Activated CD4-positive, alpha-beta T cell treated with anti-CD3 and anti-CD28 coated beads for 4 hours (primary cell): ENCODE results near the gene TRIM28.

ENCODE experiments used
- DNase-seq, 2 donors: peaks; one replicate each; pipeline ENCODE4 v3.0.0-alpha.2; 2020

Gene TRIM28

DNA sequence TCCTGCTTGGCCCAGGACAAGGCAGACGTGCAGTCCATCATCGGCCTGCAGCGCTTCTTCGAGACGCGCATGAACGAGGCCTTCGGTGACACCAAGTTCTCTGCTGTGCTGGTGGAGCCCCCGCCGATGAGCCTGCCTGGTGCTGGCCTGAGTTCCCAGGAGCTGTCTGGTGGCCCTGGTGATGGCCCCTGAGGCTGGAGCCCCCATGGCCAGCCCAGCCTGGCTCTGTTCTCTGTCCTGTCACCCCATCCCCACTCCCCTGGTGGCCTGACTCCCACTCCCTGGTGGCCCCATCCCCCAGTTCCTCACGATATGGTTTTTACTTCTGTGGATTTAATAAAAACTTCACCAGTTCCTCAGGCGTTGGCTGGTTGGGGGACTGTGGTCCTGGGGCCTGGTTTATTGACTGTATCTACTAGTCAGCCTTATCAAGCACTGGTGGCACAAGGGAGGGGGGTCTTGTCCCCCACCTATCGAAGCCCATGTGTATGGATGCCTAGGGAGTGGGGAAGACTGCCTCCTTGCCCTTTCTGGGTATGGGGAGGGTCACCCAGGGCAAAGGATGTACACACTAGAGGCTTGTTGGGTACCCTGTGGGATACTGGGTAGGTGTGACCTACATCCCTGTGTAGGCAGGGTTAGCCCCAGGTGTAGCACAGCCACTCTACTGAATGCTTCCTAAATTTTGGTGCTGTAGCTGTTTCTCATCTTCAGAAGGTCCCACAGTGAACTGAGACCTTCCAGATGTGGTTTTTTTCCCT lies 6.7 kb downstream of the TRIM28 start:
- no peak for DNase-seq

DNA sequence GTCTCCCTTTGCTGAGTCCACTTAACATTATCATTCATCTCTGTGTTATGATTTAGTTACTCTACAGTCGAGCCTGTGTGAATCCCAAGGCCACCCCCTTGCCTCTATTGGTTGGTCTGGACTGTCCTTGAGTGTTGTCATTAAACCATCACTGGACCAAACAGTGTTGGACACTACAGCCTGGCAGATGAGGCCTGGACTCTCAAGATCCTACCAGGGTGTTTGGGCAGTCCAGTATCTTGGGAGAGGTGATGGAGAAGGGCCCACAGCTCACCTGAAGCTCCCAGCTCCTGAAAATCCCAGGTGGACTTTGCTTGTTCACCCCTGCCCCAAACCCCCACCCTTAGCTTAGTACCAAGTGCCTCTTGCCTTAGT lies 7.2 kb downstream of the TRIM28 start:
- DNase-seq: no peak

DNA sequence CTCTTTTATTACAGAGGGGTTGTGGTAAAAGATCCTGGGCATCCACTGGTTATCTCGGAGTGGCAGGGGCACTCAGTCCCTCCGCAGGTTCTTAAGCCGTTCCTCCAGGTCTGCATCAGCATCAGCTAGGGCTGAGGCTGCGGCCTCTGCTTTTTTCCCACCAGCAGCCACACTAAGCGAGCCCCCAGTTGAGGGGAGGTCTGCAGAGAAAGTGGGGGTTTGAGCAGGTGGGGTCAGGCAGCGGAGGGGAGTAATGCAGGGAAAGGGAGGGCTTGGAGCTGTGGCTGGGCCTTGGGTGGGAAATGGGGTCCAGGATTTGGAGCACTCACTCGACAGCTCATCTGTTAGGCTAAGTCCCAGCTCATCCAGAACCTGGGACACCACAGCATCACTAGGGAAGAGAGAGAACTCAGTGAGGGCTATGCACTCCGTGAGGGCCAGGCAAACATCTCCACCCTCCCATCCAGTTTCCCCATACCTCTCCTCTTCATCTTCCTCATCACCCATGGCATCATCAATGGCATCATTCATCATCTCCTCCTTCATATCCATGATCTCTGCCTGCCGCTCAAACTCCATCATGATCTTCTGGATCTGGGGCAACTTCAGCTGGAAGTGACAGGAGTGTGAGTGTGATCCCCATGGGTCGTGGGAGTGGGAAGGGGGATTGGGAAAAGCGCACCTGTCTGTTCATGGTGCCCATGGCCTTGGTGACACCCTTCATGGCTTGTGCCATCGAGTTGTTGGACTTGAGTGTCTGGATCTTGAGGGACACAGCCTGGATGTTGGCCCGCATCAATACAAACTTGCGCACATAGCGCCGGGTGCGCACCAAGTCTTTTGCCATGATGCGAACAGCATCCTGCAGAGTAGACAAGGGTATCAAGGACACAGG lies 8.0 kb downstream of the TRIM28 start:
- DNase-seq: no peak

DNA sequence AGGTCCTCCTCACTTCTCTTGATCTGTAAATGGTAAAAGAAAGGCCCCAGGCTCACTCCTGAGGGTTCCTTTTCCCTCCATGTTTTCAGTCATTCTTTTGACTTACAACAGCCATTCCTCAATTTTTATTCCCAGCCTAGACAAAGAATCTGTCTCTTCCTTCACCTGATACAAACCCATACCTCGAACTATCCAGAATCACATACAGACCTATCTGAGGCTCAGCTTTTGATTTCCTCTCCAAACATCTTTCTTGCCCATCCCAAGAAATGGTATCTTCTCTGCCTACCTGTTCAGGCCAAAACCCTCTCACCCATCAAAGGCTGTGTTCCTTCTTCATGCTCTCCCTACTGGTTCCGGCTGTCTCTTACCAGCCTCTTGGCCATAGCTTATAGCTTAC lies 8.8 kb downstream of the TRIM28 start:
- DNase-seq: no peak

DNA sequence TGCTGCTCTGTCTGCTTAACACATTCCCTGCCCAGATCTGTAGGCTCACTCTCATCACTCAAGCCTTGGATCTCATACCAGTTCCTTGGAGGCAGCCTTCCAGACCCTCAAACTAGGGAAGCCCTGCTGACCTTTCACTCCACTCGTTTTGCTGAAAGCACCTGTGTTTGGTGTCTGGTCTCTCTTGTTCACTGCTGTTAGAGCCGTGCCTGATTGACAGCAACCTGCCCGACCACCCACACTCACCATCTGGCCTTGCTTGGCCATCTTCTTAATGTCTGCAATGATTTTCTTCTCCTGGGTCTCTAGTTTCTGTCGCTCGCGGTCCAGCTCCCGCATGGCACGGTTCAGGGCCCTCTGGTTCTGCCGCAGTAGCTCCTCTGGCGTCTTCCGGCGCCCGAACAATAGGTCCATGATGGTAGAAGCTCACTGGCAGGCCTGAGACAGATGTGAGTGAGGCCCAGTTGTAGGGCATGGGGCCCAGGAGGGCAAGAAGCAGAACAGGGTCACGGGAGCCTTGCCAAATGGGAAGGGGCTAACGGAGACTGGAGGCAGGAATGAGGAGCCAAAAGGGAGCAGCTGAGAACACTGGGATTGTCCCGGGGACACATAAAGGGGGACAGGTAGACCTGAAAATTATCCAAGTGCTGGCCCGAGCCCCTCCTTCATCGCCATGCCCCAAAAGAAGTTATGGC lies 10.1 kb downstream of the TRIM28 start:
- DNase-seq: no peak

DNA sequence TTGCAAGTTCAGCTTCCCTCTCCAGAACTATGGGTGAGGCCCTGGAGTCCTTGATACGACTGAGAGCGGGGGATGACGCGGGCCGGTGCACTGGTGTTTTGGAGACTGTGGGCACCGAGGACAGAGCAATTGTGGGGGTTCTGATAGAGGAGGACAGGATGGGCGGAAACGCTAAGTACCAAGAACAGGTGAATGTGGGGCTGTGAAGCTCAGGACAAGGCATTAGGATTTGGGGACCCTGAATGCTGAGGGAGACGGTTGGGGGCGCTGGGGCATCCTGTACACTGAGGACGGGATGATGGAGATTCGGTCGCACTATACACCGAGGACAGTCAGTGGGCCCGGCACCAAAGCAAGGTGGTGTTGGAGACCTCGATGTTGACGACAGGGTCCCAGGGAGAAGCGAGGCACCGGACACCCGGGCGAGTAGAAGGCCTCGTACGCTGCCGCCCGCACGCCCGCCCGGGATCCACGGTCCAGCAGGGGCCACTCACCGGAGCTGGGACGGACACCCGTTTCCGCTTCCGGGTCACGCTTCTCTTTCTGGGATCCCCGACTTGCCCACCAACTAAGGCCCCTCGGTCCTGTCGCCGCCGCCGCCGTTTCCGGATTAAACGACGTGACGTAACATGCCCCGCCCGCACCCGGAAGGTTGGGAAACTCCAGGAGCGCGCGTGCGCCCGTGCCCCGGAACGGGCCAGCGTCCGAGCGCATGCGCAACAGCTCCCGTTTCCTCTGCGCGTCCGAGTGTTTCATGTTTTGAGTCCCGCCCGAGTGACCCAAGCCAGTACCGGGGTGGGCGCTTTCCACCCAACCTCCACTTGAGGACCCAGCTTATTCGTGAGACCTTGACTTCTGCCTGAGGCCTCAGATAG lies 10.9 kb downstream of the TRIM28 start, which contains the start of gene CHMP2A:
CHMP2A (minus strand) TSS at position 612 of the 875 bp plus-strand sequence. CDS start 893 bp downstream, outside the sequence.
- peak; percentile 97 to 98 for DNase-seq

DNA sequence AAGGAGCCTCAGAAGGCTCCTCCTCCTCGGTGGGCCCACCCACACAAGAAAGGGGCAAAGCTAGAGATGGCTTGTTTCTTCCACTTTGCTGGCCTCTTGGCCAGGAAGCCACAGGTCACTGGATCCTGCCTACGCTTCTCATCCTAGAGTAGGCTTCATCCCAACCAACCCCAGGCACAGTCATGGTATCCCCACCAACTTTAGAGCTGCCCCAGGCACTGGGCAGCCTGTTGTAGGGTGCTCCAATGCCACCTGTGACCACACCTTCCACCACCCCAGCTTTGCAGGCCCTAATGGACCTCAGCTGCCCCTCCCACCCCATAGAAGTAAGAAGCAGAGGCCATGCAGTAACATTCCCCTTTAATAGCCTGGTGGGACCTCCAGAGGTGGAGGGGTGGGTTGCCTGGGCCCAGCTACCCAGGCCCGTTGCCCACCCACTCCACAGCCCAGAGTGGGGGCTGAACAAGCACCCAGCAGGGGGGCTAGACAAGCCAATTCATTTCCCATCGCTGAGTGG lies 11.6 kb downstream of the TRIM28 start:
- no peak for DNase-seq

DNA sequence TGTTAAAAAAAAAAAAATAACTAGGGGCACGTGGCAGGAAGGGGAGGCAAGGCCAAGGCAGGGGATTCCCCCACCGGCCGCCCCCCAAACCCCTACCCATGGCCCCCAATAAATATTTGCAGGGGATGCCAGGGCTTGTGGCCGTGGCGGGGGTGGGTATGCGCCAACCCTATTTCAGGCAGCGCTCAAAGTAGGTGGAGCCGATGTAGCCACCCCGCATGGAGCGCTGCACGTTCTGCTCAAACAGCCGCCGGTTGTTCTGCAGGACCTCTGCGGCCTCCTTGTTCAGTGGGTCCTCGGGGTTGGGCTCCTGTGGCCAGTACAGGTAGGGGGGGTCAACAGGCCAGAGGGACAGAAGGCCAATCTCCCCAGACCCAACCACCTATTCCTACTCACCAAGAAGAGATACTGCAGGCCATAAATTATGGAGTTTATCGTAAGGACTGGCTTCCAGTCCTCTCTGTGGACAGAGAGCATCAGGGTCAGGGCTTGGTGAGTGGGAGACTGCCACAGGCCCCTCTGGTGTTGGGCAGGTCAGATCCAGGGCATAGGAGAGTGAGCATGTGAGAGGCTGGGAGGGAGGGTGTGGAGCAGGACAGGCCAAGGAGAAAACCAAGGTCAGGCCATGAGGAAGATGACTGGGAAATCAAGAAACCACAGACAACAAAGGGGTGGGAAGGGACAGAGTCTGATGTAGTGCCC lies 12.2 kb downstream of the TRIM28 start:
- DNase-seq: no peak

DNA sequence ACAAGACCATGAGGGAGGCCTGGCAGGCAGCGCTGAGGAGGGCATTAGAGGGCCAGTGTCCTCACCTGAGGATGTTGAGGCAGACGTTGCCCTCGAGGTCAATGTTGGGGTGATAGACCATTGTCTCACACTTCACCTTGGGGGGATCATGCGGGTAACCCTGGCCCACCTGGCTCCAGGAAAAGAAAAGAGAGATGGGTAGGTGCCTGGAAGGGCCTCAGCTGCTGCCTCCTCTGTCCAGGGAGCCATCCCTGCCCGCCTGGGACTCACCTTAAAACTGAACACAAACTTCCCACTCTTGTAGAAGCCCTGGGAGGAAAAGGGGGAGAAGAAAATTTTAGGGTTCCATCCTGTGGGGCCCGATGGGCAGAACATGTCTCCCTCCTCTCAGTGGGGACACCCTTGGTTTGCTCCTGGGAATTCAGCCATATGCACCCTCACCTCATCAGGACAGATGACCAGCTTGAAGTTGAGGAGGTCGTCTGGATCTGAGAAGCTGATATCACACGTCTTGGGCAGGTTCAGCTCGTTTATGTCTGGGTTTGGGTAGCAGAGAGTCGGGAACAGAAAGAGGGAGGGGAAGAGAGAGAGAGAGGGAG lies 12.9 kb downstream of the TRIM28 start:
- DNase-seq: no peak

DNA sequence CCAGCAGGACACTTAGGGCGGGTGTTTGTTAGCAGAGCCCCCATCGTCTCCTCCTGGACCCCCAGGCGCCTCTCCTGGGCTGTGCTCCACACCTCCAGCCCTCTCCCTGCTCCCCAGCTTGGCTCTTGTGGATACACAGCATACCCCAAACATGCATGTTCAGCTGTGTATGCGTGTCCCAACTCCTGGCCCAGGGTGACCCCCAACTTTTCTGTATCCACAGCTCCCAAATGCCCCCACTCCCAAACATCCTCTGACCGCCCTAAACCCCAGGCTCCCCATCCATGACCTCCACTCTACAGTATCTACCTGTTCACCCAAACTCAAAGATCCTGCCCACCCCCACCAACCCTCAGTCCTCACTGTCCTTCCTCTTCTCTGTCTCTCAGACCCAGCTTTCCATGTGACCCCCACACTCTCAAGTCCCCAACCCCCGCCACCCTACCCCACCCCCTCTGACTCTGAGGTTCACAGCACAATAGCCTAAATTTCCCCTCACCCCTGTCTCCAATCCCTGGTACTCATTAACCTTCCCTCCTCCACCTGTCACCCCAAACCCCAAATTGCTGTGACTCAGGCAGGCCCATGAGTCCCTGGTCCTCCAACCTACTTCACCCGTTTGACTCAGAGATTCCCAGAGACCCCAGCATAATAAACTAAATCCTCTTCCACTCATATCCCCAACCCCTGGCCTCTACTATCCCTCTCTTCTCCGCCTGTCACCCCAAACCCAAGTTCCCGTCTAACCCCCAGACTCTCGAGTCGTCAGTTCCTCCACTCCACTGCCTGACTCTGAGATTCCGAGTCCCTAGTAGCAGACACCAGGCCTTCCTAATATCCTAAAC lies 13.6 kb downstream of the TRIM28 start:
- no peak for DNase-seq

DNA sequence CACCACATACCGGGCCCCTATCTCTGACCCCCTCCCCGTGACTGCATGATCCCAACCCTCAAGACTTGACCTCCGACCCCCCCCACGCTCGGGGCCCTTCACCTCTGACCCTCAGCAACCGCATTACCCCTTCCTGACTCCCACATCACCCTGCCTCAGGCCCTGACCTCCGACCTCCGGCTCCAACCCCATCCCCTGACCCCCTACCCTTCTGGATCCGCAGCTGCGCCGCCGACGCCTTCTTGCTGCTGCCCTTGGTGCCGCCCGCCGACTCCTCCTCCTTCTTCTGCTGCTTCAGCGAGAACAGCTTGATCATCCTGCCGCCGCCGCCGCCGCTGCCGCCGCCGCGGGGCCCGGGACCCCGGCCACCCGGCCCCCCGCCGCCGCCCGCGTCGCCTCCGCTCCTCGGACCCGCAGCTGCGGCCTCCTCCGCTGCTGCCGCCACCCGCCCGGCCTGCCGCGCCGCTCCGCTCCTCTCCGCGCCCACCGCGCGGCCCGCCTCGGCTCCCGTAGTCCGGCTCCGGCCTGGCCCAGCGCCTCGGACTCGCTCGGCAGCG lies 14.3 kb downstream of the TRIM28 start, which contains the start of gene UBE2M:
UBE2M (minus strand) TSS at position 546 of the 557 bp plus-strand sequence; CDS start at position 316, 230 bp downstream.
- DNase-seq: peak; percentile 47 to 64

DNA sequence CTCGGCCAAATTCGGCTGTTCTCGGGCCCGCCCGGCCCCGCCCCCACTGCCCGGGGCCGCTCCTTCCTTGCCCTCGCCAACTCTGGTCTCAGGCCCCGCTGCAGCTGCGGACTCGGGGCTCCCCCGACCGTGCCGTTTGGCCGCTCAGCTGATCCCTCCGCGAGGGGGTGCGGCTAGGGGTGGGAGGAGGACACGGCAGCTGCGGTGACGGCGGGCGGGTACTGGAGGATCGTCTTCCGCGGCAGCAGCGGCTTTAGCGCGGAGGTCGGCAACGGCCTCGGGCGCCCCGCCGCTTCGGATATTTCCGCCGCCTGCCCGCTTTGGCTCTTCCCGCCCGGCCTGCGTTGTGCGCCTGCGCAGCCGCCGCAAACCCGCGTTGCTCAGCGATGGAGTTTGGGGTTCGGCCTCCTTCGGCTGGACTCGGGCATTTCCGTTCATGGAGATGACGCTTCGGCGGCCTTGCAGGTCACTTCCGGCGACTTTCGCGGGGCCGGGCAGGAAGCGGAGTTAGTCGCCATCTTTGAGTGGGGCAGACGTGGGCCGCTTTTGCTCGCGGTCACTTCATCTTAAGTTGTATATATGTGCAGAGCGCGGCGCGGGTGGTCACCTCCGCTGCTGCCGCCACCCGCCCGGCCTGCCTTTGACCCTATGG lies 14.9 kb downstream of the TRIM28 start:
- DNase-seq: peak; percentile 98 to 99

DNA sequence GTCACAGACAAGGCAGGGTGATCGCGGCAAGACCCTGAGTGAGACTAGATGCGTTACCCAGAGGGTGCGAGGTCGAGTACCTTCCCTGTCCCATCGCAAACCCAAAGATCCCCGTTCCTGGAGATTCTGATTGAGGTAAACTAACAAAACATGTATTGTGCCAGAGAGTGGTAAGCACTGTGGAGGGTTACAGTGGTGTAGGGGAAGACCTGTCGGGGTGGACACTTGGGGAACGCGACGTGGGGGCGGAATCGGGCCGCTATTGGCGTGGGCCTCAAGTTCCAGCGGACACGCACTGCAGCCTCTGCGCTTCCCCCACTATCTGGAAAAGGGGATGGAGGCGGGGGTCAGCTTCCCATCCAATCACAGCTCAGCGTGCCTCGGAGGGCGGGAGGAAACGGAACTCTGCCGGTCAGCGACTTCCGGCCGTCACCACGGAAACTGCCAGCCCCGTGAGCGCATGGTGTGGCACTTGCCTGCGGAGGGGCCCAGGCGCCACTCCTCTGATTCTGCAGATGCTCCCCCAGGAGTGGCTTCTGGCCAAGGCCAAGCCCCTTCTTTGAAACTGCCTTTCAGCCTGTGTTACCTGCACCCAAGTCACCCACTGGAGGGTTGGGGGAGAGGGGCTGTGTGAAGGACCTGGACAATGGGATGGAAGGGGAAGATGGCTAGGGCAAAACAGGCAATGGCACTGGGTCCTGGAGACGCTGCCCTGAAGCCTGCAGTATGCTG lies 15.6 kb downstream of the TRIM28 start:
- DNase-seq: peak; percentile 39 to 57

DNA sequence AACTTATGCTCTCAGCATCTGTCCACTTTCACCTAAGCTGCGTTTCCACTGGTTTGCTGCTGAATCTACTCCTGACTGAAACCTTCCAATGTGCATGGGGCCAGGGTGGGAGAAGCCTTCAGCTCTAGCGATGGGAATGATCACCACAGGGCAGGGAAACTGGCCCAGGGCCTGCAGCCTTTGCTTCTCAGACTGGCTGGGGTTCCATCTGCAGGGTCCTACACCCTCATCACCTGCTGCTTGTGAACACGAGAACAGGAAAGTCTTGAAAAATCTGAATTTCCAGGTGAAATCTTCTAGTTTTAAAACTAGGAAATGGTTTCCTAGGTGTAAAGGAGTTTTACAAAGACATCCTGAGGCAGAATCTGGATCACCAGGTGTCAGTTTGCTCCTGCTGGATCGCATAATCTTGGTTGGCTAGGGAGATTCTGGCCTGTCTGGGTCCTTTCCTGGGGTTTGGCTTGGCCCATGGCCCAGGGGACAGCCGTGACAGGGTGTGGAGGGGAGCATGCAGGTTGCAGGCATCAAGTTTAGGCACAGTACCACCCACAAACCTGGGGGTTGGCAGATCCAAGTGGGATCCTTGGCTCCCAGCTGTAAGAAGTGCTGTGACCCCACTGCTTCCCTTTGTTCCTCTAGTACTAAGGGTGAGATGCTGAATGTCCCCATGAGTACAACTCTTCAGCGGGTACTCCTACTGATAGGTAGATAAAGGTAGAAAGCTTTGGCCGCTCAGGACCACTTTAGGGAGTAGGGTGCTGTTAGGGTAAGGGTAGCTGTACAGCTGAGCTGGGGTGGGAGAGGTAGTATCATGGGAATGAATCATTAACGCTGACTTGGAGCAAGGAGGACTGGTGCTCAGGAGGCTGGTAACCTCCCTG lies 16.4 kb downstream of the TRIM28 start:
- no peak for DNase-seq

DNA sequence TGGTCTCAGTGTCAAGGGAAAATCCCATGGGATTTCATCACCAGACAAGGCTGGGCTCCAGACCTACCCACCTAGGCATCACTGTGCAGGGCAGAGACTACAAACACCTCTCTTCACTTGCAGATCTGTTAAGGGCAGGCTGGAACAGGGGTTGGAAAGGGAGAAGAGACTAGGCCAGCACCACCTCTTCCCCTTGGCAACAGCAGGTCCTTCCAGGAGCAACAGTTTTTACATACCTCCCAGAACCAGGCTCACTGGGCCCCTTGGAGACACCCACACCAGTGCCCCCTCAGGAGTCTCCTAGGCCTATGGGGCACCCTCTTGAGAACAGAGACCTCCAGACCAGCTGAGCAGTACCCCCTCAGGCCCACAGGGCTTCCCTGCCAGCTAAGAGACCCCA lies 17.1 kb downstream of the TRIM28 start:
- DNase-seq: no peak

DNA sequence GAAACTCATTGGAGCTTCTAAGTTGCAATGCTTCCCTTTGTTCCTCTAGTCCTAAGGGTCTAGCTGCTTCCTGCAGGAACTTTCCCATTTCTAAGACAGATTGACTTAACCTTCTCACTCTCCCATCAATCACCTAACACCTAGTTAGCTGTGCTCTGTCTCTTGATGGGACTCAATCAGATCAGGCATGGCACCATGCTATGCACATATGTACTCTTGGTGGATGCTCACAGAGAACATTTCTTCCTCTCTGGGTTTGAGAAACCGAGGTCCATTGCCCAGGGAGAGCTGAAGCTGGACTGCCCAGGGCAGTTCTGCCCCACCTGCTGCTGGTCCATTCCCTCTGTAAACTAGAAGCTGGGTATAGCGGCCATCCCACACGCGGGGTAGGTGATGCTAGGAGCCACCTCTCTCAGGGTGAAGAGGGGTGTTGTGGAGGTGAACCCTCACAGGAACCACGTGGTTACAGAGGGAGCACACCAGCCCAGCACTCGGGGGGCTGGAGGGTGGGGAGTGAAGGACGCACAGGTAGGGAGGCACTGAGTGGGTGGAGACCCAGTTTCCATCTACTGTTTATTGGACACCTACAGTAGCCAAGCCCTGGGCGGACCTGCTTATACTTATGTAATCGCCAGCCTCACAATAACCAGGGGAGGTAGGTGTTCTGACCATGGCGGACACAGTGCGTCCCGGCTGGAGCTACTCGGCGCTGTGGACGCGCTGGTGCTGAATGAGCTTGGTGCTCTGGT lies 17.7 kb downstream of the TRIM28 start:
- DNase-seq: no peak
